K562 (cell line): ENCODE results near the gene CAMK2B. TPM values are rescaled to one million over a fixed set of nuclear protein-coding genes. Genes with fewer than 3 reads are reported as not detected.

ENCODE experiments used
- BHLHE40 ChIP-seq: IDR thresholded peaks from 2 replicates; pipeline ENCODE4 v1.6.1; 2011; ENCODE audit warnings: low read length, improper control_type of control experiment
- CC2D1A ChIP-seq: fragments of 450-650 bp; IDR thresholded peaks from 2 replicates; pipeline ENCODE4 v1.6.1; 2017; ENCODE audit warnings: mild to moderate bottlenecking
- EZH2 ChIP-seq: IDR thresholded peaks from 2 replicates; pipeline ENCODE4 v1.6.1; 2012; ENCODE audit warnings: low read depth, mild to moderate bottlenecking, inconsistent platforms, low read length, borderline replicate concordance
- HDAC6 ChIP-seq: IDR thresholded peaks from 2 replicates; pipeline ENCODE4 v1.6.1; 2012; ENCODE audit warnings: low read depth, mild to moderate bottlenecking, control low read depth, inconsistent platforms, low read length, moderate library complexity
- RAD21 ChIP-seq, 2 experiments: fragments of 250-450 bp in 1 of 2; fragments of 450-650 bp in 1 of 2; sonication (Bioruptor Pico) in 1 of 2; formaldehyde crosslinking in 1 of 2; IDR thresholded peaks in 1 of 2; conservative IDR thresholded peaks in 1 of 2; 2 replicates each; pipeline versions ENCODE4 v1.4.0 to v1.8.0; 2020 to 2022; ENCODE audit warnings: mild to moderate bottlenecking in 2 of 2, moderate library complexity in 1 of 2
- SMC3 ChIP-seq: conservative IDR thresholded peaks from 2 replicates; pipeline ENCODE4 v1.6.1; 2011; ENCODE audit warnings: low read depth, low read length, improper control_type of control experiment; ENCODE audit not compliant: insufficient read depth
- SP1 ChIP-seq: sonication (generic); formaldehyde crosslinking; IDR thresholded peaks from 2 replicates; pipeline ENCODE4 v1.8.1; 2022; ENCODE audit warnings: mild to moderate bottlenecking, missing genetic modification reagents
- polyA plus RNA-seq, 8 experiments: library from polyadenylated mRNA; depleted of rRNA in 4 of 8; stranded (reverse) in 5 of 8; unstranded in 3 of 8; fragments of >200 nt; fragmentation: Nextera tagmentation in 2 of 8; fragmentation: Illumina TruSeq in 1 of 8; extraction: Ambion mirVana in 2 of 8; extraction: Trizol in 1 of 8; gene quantifications; 2 replicates each; pipeline versions ENCODE4 v1.2.1 to v1.2.3, GENCODE V29; 2011 to 2014; ENCODE audit warnings: inconsistent platforms in 1 of 8, missing spikeins in 1 of 8
- total RNA-seq, 7 experiments: library from RNA; depleted of rRNA in 6 of 7; stranded (reverse); fragments of >200 nt in 6 of 7; fragmentation: Illumina TruSeq in 2 of 7; extraction: Trizol in 2 of 7; gene quantifications; 2 replicates each; pipeline versions ENCODE4 v1.2.1 to v1.2.3, GENCODE V29; 2011 to 2021; ENCODE audit warnings: low replicate concordance in 1 of 7
- TF ChIP-seq, protein P1 (sequence below), 2 experiments: fragments of 450-650 bp; formaldehyde crosslinking in 1 of 2; IDR thresholded peaks; 2 replicates each; pipeline versions ENCODE4 v1.4.0 to v1.6.1; 2014 to 2020; ENCODE audit warnings: mild to moderate bottlenecking in 2 of 2, borderline replicate concordance in 1 of 2, low read depth in 1 of 2
- TF ChIP-seq, protein P2 (sequence below), 2 experiments: IDR thresholded peaks; 2 replicates each; pipeline ENCODE4 v1.6.1; 2011; ENCODE audit warnings: borderline replicate concordance in 1 of 2, control low read depth in 1 of 2, low read depth in 1 of 2, low read length in 1 of 2, mild to moderate bottlenecking in 1 of 2, mixed read lengths in 1 of 2, moderate library complexity in 1 of 2; ENCODE audit not compliant: insufficient read depth in 1 of 2, insufficient read length in 1 of 2, poor library complexity in 1 of 2, severe bottlenecking in 1 of 2; ENCODE audit errors: extremely low read depth in 1 of 2

The CAMK2B gene
- total and polyA plus RNA-seq, 9 of the 15 experiments (the other 6 are each of a cell fraction or from before 2014, with no cell fraction given) = 0.04 to 0.09 (median 0.05) TPM; not detected in 4

DNA sequence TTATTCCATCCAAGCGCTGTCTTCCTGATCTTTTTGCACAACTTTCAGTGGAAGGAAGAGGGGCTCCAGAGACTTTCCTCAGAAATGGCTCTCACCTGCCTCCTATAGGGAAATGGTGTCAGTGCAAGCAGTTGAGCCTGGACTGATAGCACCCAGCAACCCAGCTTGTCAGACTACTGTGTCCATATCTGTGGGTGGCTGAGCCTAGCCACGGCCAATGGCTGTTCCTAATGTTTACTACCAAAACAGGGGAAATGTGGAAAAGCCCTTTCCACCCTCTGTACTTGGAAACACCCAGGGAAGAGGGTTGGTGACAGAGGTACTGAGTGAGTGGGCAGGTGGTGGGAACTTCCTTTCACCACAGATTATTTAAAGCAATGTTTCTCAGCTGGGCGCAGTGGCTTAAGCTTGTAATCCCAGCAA lies 128.9 kb downstream of the CAMK2B start (continued):
- TF ChIP-seq EZH2 = no peak
- 0 out of 2 replicates have a peak, but pooled peaks have one; percentile 45 for TF ChIP-seq CC2D1A
- peak; percentile 66 for TF ChIP-seq SMC3
- TF ChIP-seq BHLHE40 = 0 out of 2 replicates have a peak, but pooled peaks have one; percentile 7
- peak; percentile 71 to 85 for TF ChIP-seq RAD21 (CRISPR knock-in tag; conservative IDR thresholded peaks at IDR 0.05 in 1 of 2, IDR thresholded peaks at IDR 0.05 in 1 of 2)
- TF ChIP-seq SP1 (CRISPR knock-in tag) = 0 out of 2 replicates have a peak, but pooled peaks have one; percentile 7
- TF ChIP-seq, protein P1, sequence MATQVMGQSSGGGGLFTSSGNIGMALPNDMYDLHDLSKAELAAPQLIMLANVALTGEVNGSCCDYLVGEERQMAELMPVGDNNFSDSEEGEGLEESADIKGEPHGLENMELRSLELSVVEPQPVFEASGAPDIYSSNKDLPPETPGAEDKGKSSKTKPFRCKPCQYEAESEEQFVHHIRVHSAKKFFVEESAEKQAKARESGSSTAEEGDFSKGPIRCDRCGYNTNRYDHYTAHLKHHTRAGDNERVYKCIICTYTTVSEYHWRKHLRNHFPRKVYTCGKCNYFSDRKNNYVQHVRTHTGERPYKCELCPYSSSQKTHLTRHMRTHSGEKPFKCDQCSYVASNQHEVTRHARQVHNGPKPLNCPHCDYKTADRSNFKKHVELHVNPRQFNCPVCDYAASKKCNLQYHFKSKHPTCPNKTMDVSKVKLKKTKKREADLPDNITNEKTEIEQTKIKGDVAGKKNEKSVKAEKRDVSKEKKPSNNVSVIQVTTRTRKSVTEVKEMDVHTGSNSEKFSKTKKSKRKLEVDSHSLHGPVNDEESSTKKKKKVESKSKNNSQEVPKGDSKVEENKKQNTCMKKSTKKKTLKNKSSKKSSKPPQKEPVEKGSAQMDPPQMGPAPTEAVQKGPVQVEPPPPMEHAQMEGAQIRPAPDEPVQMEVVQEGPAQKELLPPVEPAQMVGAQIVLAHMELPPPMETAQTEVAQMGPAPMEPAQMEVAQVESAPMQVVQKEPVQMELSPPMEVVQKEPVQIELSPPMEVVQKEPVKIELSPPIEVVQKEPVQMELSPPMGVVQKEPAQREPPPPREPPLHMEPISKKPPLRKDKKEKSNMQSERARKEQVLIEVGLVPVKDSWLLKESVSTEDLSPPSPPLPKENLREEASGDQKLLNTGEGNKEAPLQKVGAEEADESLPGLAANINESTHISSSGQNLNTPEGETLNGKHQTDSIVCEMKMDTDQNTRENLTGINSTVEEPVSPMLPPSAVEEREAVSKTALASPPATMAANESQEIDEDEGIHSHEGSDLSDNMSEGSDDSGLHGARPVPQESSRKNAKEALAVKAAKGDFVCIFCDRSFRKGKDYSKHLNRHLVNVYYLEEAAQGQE (IDR thresholded peaks at IDR 0.05; ENCODE audit: borderline replicate concordance) = peak; percentile 81
- TF ChIP-seq, protein P1 (CRISPR knock-in tag; IDR thresholded peaks at IDR 0.05; ENCODE audit: low read depth) = no peak
- TF ChIP-seq HDAC6 = no peak
- TF ChIP-seq, protein P2, sequence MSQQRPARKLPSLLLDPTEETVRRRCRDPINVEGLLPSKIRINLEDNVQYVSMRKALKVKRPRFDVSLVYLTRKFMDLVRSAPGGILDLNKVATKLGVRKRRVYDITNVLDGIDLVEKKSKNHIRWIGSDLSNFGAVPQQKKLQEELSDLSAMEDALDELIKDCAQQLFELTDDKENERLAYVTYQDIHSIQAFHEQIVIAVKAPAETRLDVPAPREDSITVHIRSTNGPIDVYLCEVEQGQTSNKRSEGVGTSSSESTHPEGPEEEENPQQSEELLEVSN (IDR thresholded peaks at IDR 0.05; ENCODE audit: borderline replicate concordance in 1 of 2, extremely low read depth in 1 of 2, insufficient read depth in 1 of 2, insufficient read length in 1 of 2, low read depth in 1 of 2, low read length in 1 of 2, poor library complexity in 1 of 2, severe bottlenecking in 1 of 2) = no peak
